Endodermal cell (in vitro differentiated cells): ENCODE results near the gene YIF1B. TPM values are rescaled to one million over a fixed set of nuclear protein-coding genes. Genes with fewer than 3 reads are reported as not detected.

Experiments used
- DNase-seq: peaks from one replicate; pipeline ENCODE4 v3.0.0-alpha.2; 2017
- H3K27ac ChIP-seq: 2 replicates; pipeline ENCODE4 v1.5.1; 2013; ENCODE audit warnings: mild to moderate bottlenecking, low read depth, low read length, moderate library complexity
- H3K27me3 ChIP-seq: 2 replicates; pipeline ENCODE4 v1.6.1; 2013; ENCODE audit warnings: mild to moderate bottlenecking, low read length, moderate library complexity; ENCODE audit not compliant: insufficient read depth, control insufficient read depth, poor library complexity, severe bottlenecking
- H3K36me3 ChIP-seq: 2 replicates; pipeline ENCODE4 v1.7.0; 2013; ENCODE audit warnings: mild to moderate bottlenecking, low read length, moderate library complexity; ENCODE audit not compliant: control insufficient read depth, insufficient read depth
- H3K4me1 ChIP-seq: one replicate; pipeline ENCODE4 v1.7.0; 2013; ENCODE audit warnings: low read length; ENCODE audit not compliant: control insufficient read depth, insufficient read depth
- H3K4me3 ChIP-seq: 2 replicates; pipeline ENCODE4 v1.5.1; 2013; ENCODE audit warnings: mild to moderate bottlenecking, low read length, moderate library complexity
- H3K9ac ChIP-seq: 2 replicates; pipeline ENCODE4 v1.6.1; 2013; ENCODE audit warnings: mild to moderate bottlenecking, low read length, moderate library complexity; ENCODE audit not compliant: poor library complexity, severe bottlenecking; ENCODE audit errors: extremely low read depth
- H3K9me3 ChIP-seq: 2 replicates; pipeline ENCODE4 v1.6.1; 2013; ENCODE audit warnings: mild to moderate bottlenecking, low read length, moderate library complexity; ENCODE audit not compliant: control insufficient read depth
- H3K27ac Mint-ChIP-seq: 2 replicates; pipeline ENCODE4 v1.8.0; 2020; ENCODE audit warnings: mixed read lengths
- H3K27me3 Mint-ChIP-seq: 2 replicates; pipeline ENCODE4 v1.8.0; 2021; ENCODE audit warnings: mild to moderate bottlenecking, mixed read lengths; ENCODE audit not compliant: insufficient read depth
- H3K36me3 Mint-ChIP-seq: 2 replicates; pipeline ENCODE4 v1.8.0; 2020; ENCODE audit warnings: low read depth, mixed read lengths
- H3K4me1 Mint-ChIP-seq: 2 replicates; pipeline ENCODE4 v1.8.0; 2020; ENCODE audit warnings: mixed read lengths
- H3K4me3 Mint-ChIP-seq: 2 replicates; pipeline ENCODE4 v1.8.0; 2020; ENCODE audit warnings: mild to moderate bottlenecking, moderate library complexity, mixed read lengths
- H3K9me3 Mint-ChIP-seq: 2 replicates; pipeline ENCODE4 v1.8.0; 2020; ENCODE audit warnings: mild to moderate bottlenecking, mixed read lengths
- WGBS, 2 experiments: methylation state at CpG; one replicate each; pipeline versions ENCODE4 v1.1.5 to v1.1.7; 2013; ENCODE audit warnings: missing lambda C conversion rate in 2 of 2, mixed read lengths in 1 of 2; ENCODE audit not compliant: insufficient coverage in 1 of 2, insufficient read length in 1 of 2; 5-methylcytosine and 5-hydroxymethylcytosine counted together
- total RNA-seq, 2 donors: library from RNA; stranded (reverse); fragmentation: NEBNext Ultra II Directional in 1 of 2; extraction: Animal tissue kit (Norgen Biotek cat#: 25700) in 1 of 2; gene quantifications; 2 replicates in 1 of 2; 3 replicates in 1 of 2; pipeline ENCODE4 v1.2.1, GENCODE V29; 2021
- TF ChIP-seq, protein P1 (sequence below): fragments of 200-600 bp; sonication (generic); conservative IDR thresholded peaks from 2 replicates; pipeline ENCODE4 v1.5.0; 2021; ENCODE audit warnings: antibody characterized with exemption, mild to moderate bottlenecking

YIF1B gene
- total RNA-seq, 2 donors from 2014 or later: 68.6 to 74.6 TPM

DNA sequence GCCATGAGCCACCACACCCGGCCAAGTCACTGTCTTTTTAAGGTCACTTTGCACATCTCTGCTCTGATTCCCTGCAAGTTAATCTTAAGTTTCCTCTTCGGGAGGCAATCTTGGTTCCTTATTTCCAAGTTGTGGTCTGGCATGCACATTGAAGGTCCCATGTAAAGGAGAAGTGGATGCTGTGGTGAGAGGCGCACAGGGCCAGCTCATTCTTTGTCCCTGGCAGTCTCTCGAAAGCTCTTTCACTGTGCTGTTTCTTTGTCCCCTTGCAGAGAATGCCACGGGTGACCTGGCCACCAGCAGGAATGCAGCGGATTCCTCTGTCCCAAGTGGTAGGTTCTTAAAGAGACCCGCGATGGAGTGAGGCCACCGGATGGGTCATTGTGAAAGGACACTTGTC lies 28.1 kb downstream of the YIF1B start:
- 91 to 93% methylated on average over 7 to 9 of the region's 9 CpGs for WGBS, 2 experiments
- TF ChIP-seq, protein P1, sequence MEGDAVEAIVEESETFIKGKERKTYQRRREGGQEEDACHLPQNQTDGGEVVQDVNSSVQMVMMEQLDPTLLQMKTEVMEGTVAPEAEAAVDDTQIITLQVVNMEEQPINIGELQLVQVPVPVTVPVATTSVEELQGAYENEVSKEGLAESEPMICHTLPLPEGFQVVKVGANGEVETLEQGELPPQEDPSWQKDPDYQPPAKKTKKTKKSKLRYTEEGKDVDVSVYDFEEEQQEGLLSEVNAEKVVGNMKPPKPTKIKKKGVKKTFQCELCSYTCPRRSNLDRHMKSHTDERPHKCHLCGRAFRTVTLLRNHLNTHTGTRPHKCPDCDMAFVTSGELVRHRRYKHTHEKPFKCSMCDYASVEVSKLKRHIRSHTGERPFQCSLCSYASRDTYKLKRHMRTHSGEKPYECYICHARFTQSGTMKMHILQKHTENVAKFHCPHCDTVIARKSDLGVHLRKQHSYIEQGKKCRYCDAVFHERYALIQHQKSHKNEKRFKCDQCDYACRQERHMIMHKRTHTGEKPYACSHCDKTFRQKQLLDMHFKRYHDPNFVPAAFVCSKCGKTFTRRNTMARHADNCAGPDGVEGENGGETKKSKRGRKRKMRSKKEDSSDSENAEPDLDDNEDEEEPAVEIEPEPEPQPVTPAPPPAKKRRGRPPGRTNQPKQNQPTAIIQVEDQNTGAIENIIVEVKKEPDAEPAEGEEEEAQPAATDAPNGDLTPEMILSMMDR: no peak
- no peaks in the 10 kb centered on the region for H3K4me1 ChIP-seq
- H3K36me3 Mint-ChIP-seq: peaks cover 72% of the 10 kb centered on the region
- no peak overlapping the region for H3K27ac Mint-ChIP-seq
- H3K4me3 Mint-ChIP-seq: no peak overlapping the region
- H3K9me3 ChIP-seq: no peaks in the 10 kb centered on the region
- no peaks in the 10 kb centered on the region for H3K27me3 ChIP-seq
- H3K4me3 ChIP-seq: no peak overlapping the region
- DNase-seq: no peak
- peaks cover under 1% of the 10 kb centered on the region for H3K4me1 Mint-ChIP-seq
- H3K36me3 ChIP-seq: peaks cover 72% of the 10 kb centered on the region
- H3K9ac ChIP-seq: no peak overlapping the region
- no peaks in the 10 kb centered on the region for H3K27me3 Mint-ChIP-seq
- peak overlapping the region; percentile 63 for H3K27ac ChIP-seq
- H3K9me3 Mint-ChIP-seq: no peaks in the 10 kb centered on the region

- no peaks in the 10 kb centered on the region for H3K9me3 ChIP-seq
- WGBS, 2 experiments: 95 to 98% methylated on average over 4 to 5 of the region's 5 CpGs
- no peaks in the 10 kb centered on the region for H3K4me1 ChIP-seq
- TF ChIP-seq, protein P1: no peak
- H3K9me3 Mint-ChIP-seq: no peaks in the 10 kb centered on the region
- H3K4me3 ChIP-seq: no peak overlapping the region
- H3K27ac Mint-ChIP-seq: no peak overlapping the region
- H3K27me3 ChIP-seq: no peaks in the 10 kb centered on the region
- DNase-seq: no peak
- no peak overlapping the region for H3K4me3 Mint-ChIP-seq
- H3K4me1 Mint-ChIP-seq: peaks cover 9% of the 10 kb centered on the region
- H3K36me3 Mint-ChIP-seq: peaks cover 62% of the 10 kb centered on the region
- no peaks in the 10 kb centered on the region for H3K27me3 Mint-ChIP-seq
- peaks cover 67% of the 10 kb centered on the region for H3K36me3 ChIP-seq
- no peak overlapping the region for H3K9ac ChIP-seq
- H3K27ac ChIP-seq: no peak overlapping the region
Measured at GRCh38 chr19:38285567-38285966, 30.2 kb downstream of the YIF1B start.

DNA sequence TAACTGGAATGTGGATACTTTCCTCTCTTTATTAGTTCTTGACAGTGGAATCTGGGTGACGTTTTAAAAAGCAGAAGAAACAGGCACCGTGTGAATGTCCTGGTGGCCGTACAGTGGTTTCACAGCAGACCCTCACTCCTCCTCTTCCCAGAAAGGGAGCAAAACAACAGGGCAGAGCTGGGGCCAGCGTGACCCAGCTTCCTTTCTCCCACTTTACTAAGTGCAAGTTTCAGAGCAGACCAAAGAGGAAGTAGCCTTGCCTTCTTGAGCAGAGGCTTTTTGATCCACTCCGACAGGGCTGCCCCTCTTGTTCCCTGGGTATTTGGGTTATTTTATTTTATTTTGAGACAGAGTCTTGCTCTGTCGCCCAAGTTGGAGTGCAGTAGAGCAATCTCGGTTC lies 31.3 kb downstream of the YIF1B start:
- Mint-ChIP-seq H3K36me3 (peaks cover 59% of the 10 kb centered on the region), H3K4me1 (peaks cover 9% of the 10 kb centered on the region), H3K27ac (peak overlapping the region; percentile 50), H3K4me3 (no peak overlapping the region), H3K27me3 (no peaks in the 10 kb centered on the region), H3K9me3 (no peaks in the 10 kb centered on the region)
- TF ChIP-seq, protein P1: no peak
- Histone ChIP-seq H3K4me1 (no peaks in the 10 kb centered on the region), H3K27me3 (no peaks in the 10 kb centered on the region), H3K27ac (no peak overlapping the region), H3K9ac (no peak overlapping the region), H3K36me3 (peaks cover 66% of the 10 kb centered on the region), H3K9me3 (no peaks in the 10 kb centered on the region), H3K4me3 (no peak overlapping the region)
- 93 to 97% methylated on average over 3 to 7 of the region's 7 CpGs for WGBS, 2 experiments
- DNase-seq: no peak
